Activated CD4-positive, alpha-beta T cell treated with anti-CD3 and anti-CD28 coated beads, Interleukin-2, amount 10 ng/mL, durations not matched to agents 7 days and 5 days (primary cell): ENCODE measurements around the gene ADCK1. TPM values are rescaled to one million over a fixed set of nuclear protein-coding genes. Genes with fewer than 3 reads are reported as not detected.
A peak's percentile ranks its signal among the peaks of the same experiment; 100 is the strongest.
"Not testable (repeated sequence)": the region's sequence is repeated elsewhere in the genome, so short reads cannot be mapped to it uniquely, and the experiment has no call there.

ENCODE experiments used
- CTCF ChIA-PET: fragments of 350-600 bp; sonication (Branson Sonifier 250); formaldehyde crosslinking; loops from one replicate; lab custom pipeline; 2021; ENCODE audit warnings: antibody characterized with exemption; lab: Charles Lee
- POLR2A ChIA-PET: fragments of 350-600 bp; sonication (Branson Sonifier 250); formaldehyde crosslinking; loops from one replicate; lab custom pipeline; 2021; ENCODE audit warnings: antibody characterized with exemption; lab: Charles Lee
- DNase-seq: peaks from one replicate; pipeline ENCODE4 v3.0.0-alpha.2; 2020
- H3K27ac Mint-ChIP-seq: one replicate; pipeline ENCODE4 v1.8.0; 2021; ENCODE audit warnings: mild to moderate bottlenecking, moderate library complexity, mixed read lengths
- H3K27me3 Mint-ChIP-seq: one replicate; pipeline ENCODE4 v1.8.0; 2021; ENCODE audit warnings: mixed read lengths
- H3K36me3 Mint-ChIP-seq: one replicate; pipeline ENCODE4 v1.8.0; 2021; ENCODE audit warnings: low read depth, mixed read lengths
- H3K4me1 Mint-ChIP-seq: one replicate; pipeline ENCODE4 v1.8.0; 2021; ENCODE audit warnings: mixed read lengths
- H3K4me3 Mint-ChIP-seq: one replicate; pipeline ENCODE4 v1.8.0; 2021; ENCODE audit warnings: mild to moderate bottlenecking, moderate library complexity, mixed read lengths
- H3K9me3 Mint-ChIP-seq: one replicate; pipeline ENCODE4 v1.8.0; 2021; ENCODE audit warnings: mixed read lengths
- total RNA-seq, 2 experiments: library from RNA; stranded (reverse); gene quantifications; one replicate each; pipeline ENCODE4 v1.2.3, GENCODE V29; 2021

ADCK1 gene
- total RNA-seq, 2 experiments from 2014 or later, result 6.7 to 7.7 TPM

- DNase-seq, H3K4me3 Mint-ChIP-seq, H3K27ac Mint-ChIP-seq, POLR2A ChIA-PET, CTCF ChIA-PET, H3K9me3 Mint-ChIP-seq, H3K36me3 Mint-ChIP-seq, H3K4me1 Mint-ChIP-seq: not testable (repeated sequence)
- H3K27me3 Mint-ChIP-seq, result peaks cover 26% of the 10 kb centered on the region
Measured at GRCh38 chr14:77959686-77960085, 159.8 kb downstream of the ADCK1 start.

DNA sequence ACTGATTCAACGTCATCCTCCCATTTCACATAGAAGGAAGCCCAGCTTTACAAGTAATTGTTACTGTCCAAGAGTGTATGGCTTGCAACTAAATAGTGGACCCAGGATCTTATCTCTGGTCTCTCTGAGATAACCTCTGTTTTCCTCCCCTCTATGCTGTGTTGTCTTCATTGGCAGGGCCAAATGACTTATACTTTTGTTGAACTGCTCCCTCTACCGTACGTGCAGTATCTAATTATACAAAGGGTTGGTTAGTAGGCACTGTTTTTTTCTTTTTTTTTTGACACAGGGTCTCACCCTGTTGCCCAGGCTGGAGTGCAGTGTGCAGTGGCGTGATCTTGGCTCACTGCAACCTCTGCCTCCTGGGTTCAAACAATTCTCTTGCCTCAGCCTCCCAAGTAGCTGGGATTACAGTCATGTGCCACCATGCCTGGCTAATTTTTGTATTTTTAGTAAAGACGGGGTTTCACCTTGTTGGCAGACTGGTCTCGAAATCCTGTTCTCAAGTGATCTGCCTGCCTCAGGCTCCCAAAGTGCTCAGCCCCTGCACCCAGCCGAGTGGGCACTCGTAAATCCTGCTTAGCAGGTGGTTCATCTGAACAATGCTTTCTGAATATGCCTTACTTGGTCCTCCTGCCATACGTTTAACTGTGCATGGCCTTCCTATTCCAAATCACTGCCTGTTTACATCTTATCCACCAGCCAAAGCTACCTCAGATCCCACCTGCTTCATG is 162.1 kb downstream of the ADCK1 start:
- Mint-ChIP-seq H3K9me3 (no peaks in the 10 kb centered on the region), H3K36me3 (no peaks in the 10 kb centered on the region), H3K27me3 (peaks cover 21% of the 10 kb centered on the region), H3K4me3 (no peak overlapping the region), H3K4me1 (peaks cover 3% of the 10 kb centered on the region), H3K27ac (no peak overlapping the region)
- CTCF ChIA-PET, result no interaction called here
- DNase-seq, result no peak
- POLR2A ChIA-PET, result no interaction called here

DNA sequence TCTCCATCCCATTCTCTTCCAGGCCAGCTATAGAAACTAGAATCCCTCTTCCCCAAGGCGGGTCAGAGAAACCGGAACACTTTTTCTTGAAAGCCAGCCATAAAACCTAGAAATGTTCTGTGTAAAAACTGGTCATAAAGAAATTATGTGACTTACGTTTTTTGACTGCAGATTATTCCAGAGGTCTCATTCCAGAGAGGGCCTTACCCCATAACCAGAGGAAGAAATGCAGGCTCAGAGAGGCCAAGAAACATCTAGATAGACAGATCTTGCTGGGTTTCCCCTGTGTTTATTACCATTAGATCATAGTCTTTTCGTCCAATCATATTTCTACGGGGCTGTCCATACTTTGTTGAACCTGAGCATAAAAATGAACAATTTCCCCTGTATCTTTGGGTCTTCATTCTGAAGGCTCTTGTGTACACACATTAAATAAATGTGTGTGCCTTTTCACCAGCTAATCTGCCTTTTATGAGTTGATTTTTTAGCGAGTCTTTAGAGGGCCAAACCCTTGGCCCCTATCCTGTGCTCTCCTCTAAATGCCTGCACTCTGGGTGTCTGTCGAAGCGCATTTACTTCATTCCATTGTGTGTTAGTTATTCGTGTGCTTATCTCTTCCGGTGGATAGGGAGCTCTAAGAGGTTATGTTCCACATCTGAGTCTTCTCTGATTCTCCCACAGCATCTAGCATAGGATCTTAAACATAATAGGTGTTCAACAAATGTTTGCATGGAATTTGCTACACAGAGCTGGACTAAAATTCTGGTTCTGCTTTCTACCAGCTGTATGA is 163.0 kb downstream of the ADCK1 start:
- Mint-ChIP-seq H3K27ac (no peak overlapping the region), H3K4me3 (no peak overlapping the region), H3K4me1 (peaks cover 3% of the 10 kb centered on the region), H3K27me3 (peaks cover 15% of the 10 kb centered on the region), H3K9me3 (no peaks in the 10 kb centered on the region), H3K36me3 (no peaks in the 10 kb centered on the region)
- DNase-seq, result no peak
- ChIA-PET CTCF (interaction anchor here (1.2 kb wide), 1 partner anchor 16 kb away, joined by 3 read pairs; no protein-coding TSS in a partner anchor), POLR2A (no interaction called here)

DNA sequence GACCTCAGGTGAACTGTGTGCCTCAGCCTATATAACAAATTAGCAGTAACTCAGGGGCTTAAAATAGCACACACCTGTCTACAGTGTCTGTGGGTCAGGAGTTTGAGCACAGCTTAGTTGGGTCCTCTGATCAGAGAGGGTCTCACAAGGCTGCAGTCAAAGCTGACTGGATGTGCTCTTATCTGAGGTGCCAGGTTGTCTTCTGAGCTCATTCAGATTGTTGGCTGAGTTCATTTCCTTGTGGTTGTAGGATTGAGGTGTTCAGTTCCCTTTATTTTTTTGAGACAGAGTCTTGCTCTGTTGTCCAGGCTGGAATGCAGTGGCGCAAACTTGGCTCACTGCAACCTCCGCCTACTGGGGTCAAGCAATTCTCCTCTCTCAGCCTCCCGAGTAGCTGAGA is 164.7 kb downstream of the ADCK1 start:
- Mint-ChIP-seq H3K27ac (no peak overlapping the region), H3K9me3 (no peaks in the 10 kb centered on the region), H3K27me3 (peaks cover 8% of the 10 kb centered on the region), H3K36me3 (no peaks in the 10 kb centered on the region), H3K4me3 (no peak overlapping the region), H3K4me1 (peaks cover 3% of the 10 kb centered on the region)
- no peak for DNase-seq
- CTCF ChIA-PET, result no interaction called here
- POLR2A ChIA-PET, result no interaction called here

- H3K4me3 Mint-ChIP-seq, result no peak overlapping the region
- no peak for DNase-seq
- H3K9me3 Mint-ChIP-seq, result no peaks in the 10 kb centered on the region
- H3K27ac Mint-ChIP-seq, result no peak overlapping the region
- H3K27me3 Mint-ChIP-seq, result peaks cover 6% of the 10 kb centered on the region
- peaks cover 3% of the 10 kb centered on the region for H3K4me1 Mint-ChIP-seq
- H3K36me3 Mint-ChIP-seq, result no peaks in the 10 kb centered on the region
- ChIA-PET POLR2A (no interaction called here), CTCF (no interaction called here)
Measured at GRCh38 chr14:77965050-77965449, 165.1 kb downstream of the ADCK1 start.

- peak overlapping the region; percentile 55 for H3K4me3 Mint-ChIP-seq
- POLR2A ChIA-PET, result no interaction called here
- H3K27ac Mint-ChIP-seq, result peak overlapping the region; percentile 73
- no peaks in the 10 kb centered on the region for H3K36me3 Mint-ChIP-seq
- peaks cover 3% of the 10 kb centered on the region for H3K4me1 Mint-ChIP-seq
- H3K27me3 Mint-ChIP-seq, result peaks cover 6% of the 10 kb centered on the region
- H3K9me3 Mint-ChIP-seq, result no peaks in the 10 kb centered on the region
- peak; percentile 60 for DNase-seq
- CTCF ChIA-PET, result no interaction called here
Measured at GRCh38 chr14:77965919-77966435, 166.1 kb downstream of the ADCK1 start.

GRCh38 chr14:77967110-77967509 is 167.2 kb downstream of the ADCK1 start:
- Mint-ChIP-seq H3K27ac (no peak overlapping the region), H3K36me3 (no peaks in the 10 kb centered on the region), H3K4me3 (no peak overlapping the region), H3K4me1 (peaks cover 3% of the 10 kb centered on the region), H3K27me3 (peaks cover 3% of the 10 kb centered on the region), H3K9me3 (no peaks in the 10 kb centered on the region)
- DNase-seq, result no peak
- CTCF ChIA-PET, result interaction anchor here (0.8 kb wide), 1 partner anchor 12 kb away, joined by 3 read pairs; no protein-coding TSS in a partner anchor
- POLR2A ChIA-PET, result no interaction called here

DNA sequence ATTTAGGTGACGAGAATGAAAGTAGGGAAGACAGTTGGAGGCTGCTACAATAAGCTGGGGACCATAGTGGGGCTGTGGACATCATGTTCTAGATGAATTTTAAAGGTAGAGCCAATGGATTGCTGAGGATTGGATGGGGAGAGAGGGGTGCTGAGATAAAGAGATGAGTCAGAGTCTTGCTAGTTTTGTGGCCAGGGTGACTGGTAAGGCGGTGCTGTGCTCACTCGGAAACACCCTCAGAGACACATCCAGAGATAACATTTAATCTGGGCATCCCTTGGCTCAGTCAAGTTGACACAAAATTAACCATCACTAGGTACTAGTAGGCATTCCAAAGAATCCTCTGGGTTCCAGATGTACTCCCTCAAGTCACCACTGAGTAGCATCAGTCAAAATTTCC is 170.7 kb downstream of the ADCK1 start:
- no peaks in the 10 kb centered on the region for H3K36me3 Mint-ChIP-seq
- CTCF ChIA-PET, result interaction anchor here (0.6 to 1.3 kb wide), 2 partner anchors 13 to 1278 kb away, joined by 3 read pairs; no protein-coding TSS in a partner anchor
- H3K4me1 Mint-ChIP-seq, result peaks cover 3% of the 10 kb centered on the region
- no peaks in the 10 kb centered on the region for H3K9me3 Mint-ChIP-seq
- H3K27me3 Mint-ChIP-seq, result peaks cover 6% of the 10 kb centered on the region
- no peak overlapping the region for H3K27ac Mint-ChIP-seq
- no peak overlapping the region for H3K4me3 Mint-ChIP-seq
- no peak for DNase-seq
- POLR2A ChIA-PET, result no interaction called here

- peaks cover 22% of the 10 kb centered on the region for H3K27me3 Mint-ChIP-seq
- H3K9me3 Mint-ChIP-seq, result no peaks in the 10 kb centered on the region
- ChIA-PET CTCF (no interaction called here), POLR2A (no interaction called here)
- no peak for DNase-seq
- no peaks in the 10 kb centered on the region for H3K4me1 Mint-ChIP-seq
- no peak overlapping the region for H3K27ac Mint-ChIP-seq
- no peak overlapping the region for H3K4me3 Mint-ChIP-seq
- no peaks in the 10 kb centered on the region for H3K36me3 Mint-ChIP-seq
Measured at GRCh38 chr14:77973246-77973645, 173.3 kb downstream of the ADCK1 start.

DNA sequence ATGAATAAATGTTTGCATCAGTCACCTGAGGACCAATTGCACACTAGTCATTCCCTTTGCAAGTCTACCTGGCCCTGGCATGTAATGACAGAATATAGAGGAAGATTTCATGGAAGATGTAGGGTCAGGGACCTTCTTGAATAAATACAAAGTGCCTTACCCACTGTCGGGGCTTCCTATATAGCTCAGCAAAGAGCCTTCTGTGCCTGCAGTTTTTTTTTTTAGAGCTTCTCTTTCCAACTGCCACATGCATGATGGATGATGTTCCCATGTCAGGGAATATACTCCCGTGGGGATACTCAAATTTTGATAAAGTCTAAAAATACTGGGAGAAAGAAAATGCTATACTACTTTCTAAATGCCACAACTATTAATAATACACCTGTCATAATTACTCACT is 176.7 kb downstream of the ADCK1 start:
- CTCF ChIA-PET, result no interaction called here
- Mint-ChIP-seq H3K27ac (no peak overlapping the region), H3K36me3 (no peaks in the 10 kb centered on the region), H3K27me3 (peaks cover 47% of the 10 kb centered on the region), H3K9me3 (no peaks in the 10 kb centered on the region), H3K4me1 (peaks cover 8% of the 10 kb centered on the region), H3K4me3 (no peak overlapping the region)
- POLR2A ChIA-PET, result no interaction called here
- DNase-seq, result no peak

DNA sequence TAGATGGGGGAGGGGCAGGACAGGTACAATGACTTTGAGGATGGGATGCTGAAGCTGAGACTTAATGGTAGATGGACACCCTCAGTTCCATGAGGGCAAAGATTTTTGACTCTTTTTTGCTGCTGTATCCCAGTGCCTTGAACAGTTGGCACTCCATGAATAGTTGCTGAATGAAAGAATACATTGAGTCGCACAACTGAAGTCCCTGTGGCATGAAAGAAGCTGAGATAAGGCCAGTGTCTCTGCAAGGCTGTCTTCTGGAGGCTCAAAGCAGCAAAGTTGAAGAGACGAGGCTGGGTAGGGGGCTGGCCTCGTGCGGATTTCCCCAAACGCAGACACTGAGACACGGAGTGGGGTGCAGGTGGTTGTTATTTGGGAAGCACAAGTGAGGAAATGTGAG is 179.3 kb downstream of the ADCK1 start:
- POLR2A ChIA-PET, result no interaction called here
- no peak overlapping the region for H3K27ac Mint-ChIP-seq
- H3K4me3 Mint-ChIP-seq, result no peak overlapping the region
- peaks cover 8% of the 10 kb centered on the region for H3K4me1 Mint-ChIP-seq
- CTCF ChIA-PET, result interaction anchor here (0.6 to 1.2 kb wide), 3 partner anchors 13 to 101 kb away, joined by 3 read pairs; no protein-coding TSS in a partner anchor
- no peak for DNase-seq
- H3K36me3 Mint-ChIP-seq, result no peaks in the 10 kb centered on the region
- no peaks in the 10 kb centered on the region for H3K9me3 Mint-ChIP-seq
- H3K27me3 Mint-ChIP-seq, result peaks cover 42% of the 10 kb centered on the region

DNA sequence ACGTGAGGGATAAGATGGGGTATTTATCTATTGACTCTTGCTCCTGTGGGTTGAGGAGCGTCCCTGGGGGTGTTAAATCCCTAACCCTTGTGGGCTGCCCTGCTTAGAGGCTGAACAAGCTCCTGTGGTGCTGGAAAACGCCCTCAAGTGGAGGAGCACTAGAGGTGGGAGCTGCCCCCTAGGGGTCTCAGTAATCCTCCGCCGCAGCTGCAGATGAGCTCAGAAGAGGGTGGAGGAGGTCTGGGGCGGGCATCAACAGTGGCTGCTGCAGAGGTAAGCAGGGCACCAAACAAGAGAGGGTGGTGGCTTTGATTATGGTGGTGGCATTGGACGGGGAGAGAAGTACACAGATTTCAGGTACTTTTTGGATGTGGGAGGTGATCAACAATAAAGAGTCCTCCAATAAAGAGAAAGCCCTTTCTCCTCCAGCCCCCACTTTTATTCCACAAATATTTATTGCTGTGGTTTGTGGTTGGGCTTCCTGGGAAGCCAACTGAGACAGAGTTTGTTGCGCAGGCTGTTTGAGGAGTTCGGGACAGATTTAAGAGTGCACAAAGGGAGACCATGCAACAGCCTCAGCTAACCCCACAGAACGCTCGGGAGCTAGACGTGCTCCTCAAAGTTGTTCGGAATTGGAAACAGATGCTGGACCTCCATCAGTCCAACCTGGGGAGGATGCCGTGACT is 179.9 kb downstream of the ADCK1 start:
- POLR2A ChIA-PET, result no interaction called here
- Mint-ChIP-seq H3K4me3 (peak overlapping the region; percentile 14), H3K27ac (no peak overlapping the region), H3K9me3 (no peaks in the 10 kb centered on the region), H3K4me1 (peaks cover 8% of the 10 kb centered on the region), H3K36me3 (no peaks in the 10 kb centered on the region), H3K27me3 (peaks cover 41% of the 10 kb centered on the region)
- no peak for DNase-seq
- CTCF ChIA-PET, result interaction anchor here (0.6 kb wide), 1 partner anchor 13 kb away, joined by 3 read pairs; no protein-coding TSS in a partner anchor
